ENCODE measurements around the gene WDR93. TPM values are rescaled to one million over a fixed set of nuclear protein-coding genes. Genes with fewer than 3 reads are reported as not detected.

Gene WDR93
- polyA plus RNA-seq, 2 of the 4 experiments (the other 2 are of a cell fraction) = 0.10 to 0.26 TPM

- TF ChIP-seq CEBPB (IDR thresholded peaks at IDR 0.05) (no peak), ZSCAN20 (CRISPR knock-in tag; IDR thresholded peaks at IDR 0.05) (no peak), BHLHE40 (IDR thresholded peaks at IDR 0.05; ENCODE audit: low read depth, low read length) (no peak), MYC (IDR thresholded peaks at IDR 0.05; ENCODE audit: borderline replicate concordance, low read length) (no peak), HEYL (CRISPR knock-in tag; IDR thresholded peaks at IDR 0.05) (no peak), RAD21 (conservative IDR thresholded peaks at IDR 0.05 in 1 of 2, IDR thresholded peaks at IDR 0.05 in 1 of 2) (no peak), HOXB5 (CRISPR knock-in tag; IDR thresholded peaks at IDR 0.05) (no peak), RARB (CRISPR knock-in tag; IDR thresholded peaks at IDR 0.05) (no peak), ATOH8 (CRISPR knock-in tag; IDR thresholded peaks at IDR 0.05; ENCODE audit: low read depth) (no peak)
- TF ChIP-seq, protein P1, sequence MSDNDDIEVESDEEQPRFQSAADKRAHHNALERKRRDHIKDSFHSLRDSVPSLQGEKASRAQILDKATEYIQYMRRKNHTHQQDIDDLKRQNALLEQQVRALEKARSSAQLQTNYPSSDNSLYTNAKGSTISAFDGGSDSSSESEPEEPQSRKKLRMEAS (IDR thresholded peaks at IDR 0.05) = no peak
- TF ChIP-seq, protein P2, sequence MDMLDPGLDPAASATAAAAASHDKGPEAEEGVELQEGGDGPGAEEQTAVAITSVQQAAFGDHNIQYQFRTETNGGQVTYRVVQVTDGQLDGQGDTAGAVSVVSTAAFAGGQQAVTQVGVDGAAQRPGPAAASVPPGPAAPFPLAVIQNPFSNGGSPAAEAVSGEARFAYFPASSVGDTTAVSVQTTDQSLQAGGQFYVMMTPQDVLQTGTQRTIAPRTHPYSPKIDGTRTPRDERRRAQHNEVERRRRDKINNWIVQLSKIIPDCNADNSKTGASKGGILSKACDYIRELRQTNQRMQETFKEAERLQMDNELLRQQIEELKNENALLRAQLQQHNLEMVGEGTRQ (IDR thresholded peaks at IDR 0.05) = no peak
- Histone ChIP-seq H3K4me3 (no peak overlapping the region), H3K4me1 (no peaks in the 10 kb centered on the region), H3K27ac (no peak overlapping the region), H3K4me2 (no peak overlapping the region), H3K9me3 (no peaks in the 10 kb centered on the region)
- no peak for FAIRE-seq
- WGBS (ENCODE audit: missing lambda C conversion rate) = 74% methylated on average over 8 of the region's 8 CpGs
- ChIA-PET POLR2A (interaction anchor here (0.6 kb wide), 1 partner anchor 141 kb away, joined by 3 read pairs; no protein-coding TSS in a partner anchor), CTCF (interaction anchor here (0.5 to 6.4 kb wide), 10 partner anchors 12 to 328 kb away, joined by 3 to 110 read pairs (median 6); partner anchors contain the start of gene AP3S2)
- no peak for DNase-seq (ENCODE audit: low read depth in 1 of 2, low spot score in 1 of 2)
- ATAC-seq = no peak
Measured at GRCh38 chr15:89743594-89743993, 53.0 kb downstream of the WDR93 start.

DNA sequence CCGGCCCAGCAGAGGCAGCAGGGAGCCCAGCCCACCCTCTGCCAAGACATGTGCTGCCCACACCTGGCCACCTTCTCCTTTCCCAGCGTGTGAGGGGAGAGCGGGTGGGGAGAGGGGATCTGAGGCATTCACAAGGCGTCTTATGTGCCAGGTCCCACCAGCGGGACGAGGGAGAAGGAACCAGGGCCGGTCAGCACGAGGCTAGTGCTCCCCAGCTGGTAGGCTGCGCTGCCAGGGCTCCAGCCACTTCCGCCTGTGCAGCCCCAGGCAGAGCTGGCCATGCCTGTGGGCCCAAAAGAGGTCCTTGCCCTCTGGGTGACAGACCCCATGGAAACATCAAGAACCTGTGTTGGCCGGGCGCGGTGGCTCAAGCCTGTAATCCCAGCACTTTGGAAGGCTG lies 54.5 kb downstream of the WDR93 start:
- 70% methylated on average over 13 of the region's 13 CpGs for WGBS (ENCODE audit: missing lambda C conversion rate)
- ATAC-seq (no peak), DNase-seq (ENCODE audit: low read depth in 1 of 2, low spot score in 1 of 2) (no peak), FAIRE-seq (no peak)
- H3K27ac ChIP-seq = no peak overlapping the region
- H3K4me1 ChIP-seq = peaks cover 7% of the 10 kb centered on the region; the same call in 2 of the 3 replicates
- no peak overlapping the region for H3K4me3 ChIP-seq
- ChIA-PET POLR2A (no interaction called here), CTCF (interaction anchor here (0.6 to 6.4 kb wide), 7 partner anchors 13 to 326 kb away, joined by 3 to 110 read pairs (median 10); no protein-coding TSS in a partner anchor)
- TF ChIP-seq GATA3 (IDR thresholded peaks at IDR 0.05; ENCODE audit: borderline replicate concordance) (no peak), CEBPB (IDR thresholded peaks at IDR 0.05) (no peak), PBX3 (IDR thresholded peaks at IDR 0.05) (no peak), HEYL (CRISPR knock-in tag; IDR thresholded peaks at IDR 0.05) (no peak), ELK1 (IDR thresholded peaks at IDR 0.05; ENCODE audit: low read depth, low read length) (no peak), CBX8 (IDR thresholded peaks at IDR 0.05) (no peak), EP300 (IDR thresholded peaks at IDR 0.05) (no peak), MAFK (IDR thresholded peaks at IDR 0.05; ENCODE audit: partially characterized antibody) (no peak), RCOR1 (IDR thresholded peaks at IDR 0.05; ENCODE audit: low read depth, low read length) (no peak), FOSL2 (IDR thresholded peaks at IDR 0.05) (no peak), FOSL2 (CRISPR knock-in tag; IDR thresholded peaks at IDR 0.05) (no peak), E2F6 (IDR thresholded peaks at IDR 0.05; ENCODE audit: borderline replicate concordance, low read depth) (no peak), NPAS2 (CRISPR knock-in tag; IDR thresholded peaks at IDR 0.05; ENCODE audit: borderline replicate concordance) (no peak)
- TF ChIP-seq, protein P3, sequence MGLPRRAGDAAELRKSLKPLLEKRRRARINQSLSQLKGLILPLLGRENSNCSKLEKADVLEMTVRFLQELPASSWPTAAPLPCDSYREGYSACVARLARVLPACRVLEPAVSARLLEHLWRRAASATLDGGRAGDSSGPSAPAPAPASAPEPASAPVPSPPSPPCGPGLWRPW (IDR thresholded peaks at IDR 0.05) = no peak
- H3K9me3 ChIP-seq = no peaks in the 10 kb centered on the region
- no peak overlapping the region for H3K4me2 ChIP-seq

Data from A549 (cell line).